Dedifferentiated amniotic fluid mesenchymal stem cell (primary cell): ENCODE measurements around the gene ANP32B.
A peak's percentile ranks its signal among the peaks of the same experiment; 100 is the strongest.
"Not testable (repeated sequence)": the region's sequence is repeated elsewhere in the genome, so short reads cannot be mapped to it uniquely, and the experiment has no call there.

Experiments
- DNase-seq: peaks from one replicate; pipeline ENCODE4 v3.0.0-alpha.2; 2016; ENCODE audit errors: extremely low spot score

The ANP32B gene

GRCh38 chr9:97963232-97963631 is 19.9 kb upstream of the ANP32B start:
- no peak for DNase-seq

GRCh38 chr9:97964901-97965300 is 18.2 kb upstream of the ANP32B start:
- DNase-seq: no peak

- no peak for DNase-seq
These were observed 16.6 kb upstream of the ANP32B start for GRCh38 chr9:97966493-97966892.

GRCh38 chr9:97969014-97969413 is 14.1 kb upstream of the ANP32B start:
- no peak for DNase-seq

GRCh38 chr9:97970165-97970564 is 13.0 kb upstream of the ANP32B start:
- no peak for DNase-seq

- no peak for DNase-seq
These were observed 10.4 kb upstream of the ANP32B start for GRCh38 chr9:97972753-97973152.

GRCh38 chr9:97975376-97975775 is 7.8 kb upstream of the ANP32B start:
- DNase-seq: no peak

GRCh38 chr9:97976633-97977032 is 6.5 kb upstream of the ANP32B start:
- not testable (repeated sequence) for DNase-seq

- no peak for DNase-seq
These were observed 4.6 kb upstream of the ANP32B start for GRCh38 chr9:97978371-97979130.

- no peak for DNase-seq
These were observed 3.2 kb upstream of the ANP32B start for GRCh38 chr9:97979788-97980478.

GRCh38 chr9:97980479-97980803 is 2.7 kb upstream of the ANP32B start:
- peak; percentile 17 for DNase-seq

GRCh38 chr9:97980918-97981845 is 2.0 kb upstream of the ANP32B start:
- DNase-seq: no peak

GRCh38 chr9:97981846-97982682 is 1.1 kb upstream of the ANP32B start:
- DNase-seq: no peak

- DNase-seq: no peak
These were observed 547 bp downstream of the ANP32B start for GRCh38 chr9:97983589-97984187.

- DNase-seq: peak; percentile 40
These were observed 1.3 kb downstream of the ANP32B start for GRCh38 chr9:97984188-97985057.

- no peak for DNase-seq
These were observed 2.1 kb downstream of the ANP32B start for GRCh38 chr9:97985058-97985861.

GRCh38 chr9:97987487-97987886 is 4.3 kb downstream of the ANP32B start:
- DNase-seq: no peak

GRCh38 chr9:97990259-97990658 is 7.1 kb downstream of the ANP32B start:
- DNase-seq: peak; percentile 51

- DNase-seq: no peak
These were observed 8.7 kb downstream of the ANP32B start for GRCh38 chr9:97991818-97992217.
